ENCODE data around the gene FBXL17. TPM values are rescaled to one million over a fixed set of nuclear protein-coding genes. Genes with fewer than 3 reads are reported as not detected.

The FBXL17 gene
- total and polyA plus RNA-seq, 2 of the 4 experiments (the other 2 are of a cell fraction): 3.9 to 8.1 TPM

GRCh38 chr5:108303611-108304010 is 78.3 kb downstream of the FBXL17 start:
- CTCF ChIA-PET: no interaction called here
- no peaks in the 10 kb centered on the region for H3K4me1 ChIP-seq (ENCODE audit: control insufficient read depth, insufficient read depth, low read length)
- H3K79me1 ChIP-seq (ENCODE audit: low read depth in 1 of 2, low read length in 2 of 2): no peaks in the 10 kb centered on the region
- POLR2A ChIA-PET (ENCODE audit: unreplicated experiment): no interaction called here
- H3K18ac ChIP-seq (ENCODE audit: low read depth, low read length): no peak overlapping the region
- no peaks in the 10 kb centered on the region for H4K20me1 ChIP-seq (ENCODE audit: insufficient read depth, low read length)
- H2AFZ ChIP-seq (replicated peaks; ENCODE audit: low read length, poor library complexity): no peak overlapping the region
- ATAC-seq (ENCODE audit: low read depth) (0 out of 2 replicates have a peak, but pooled peaks have one; percentile 46), DNase-seq (peak; percentile 36)
- no peak overlapping the region for H3K23ac ChIP-seq (ENCODE audit: low read depth, low read length)
- no TSS peak for BruUV-seq (replicated peaks)
- no peak overlapping the region for H3K4me3 ChIP-seq (ENCODE audit: insufficient read depth, low read depth, low read length)
- H3K9me1 ChIP-seq (ENCODE audit: insufficient read depth, low read length): no peaks in the 10 kb centered on the region
- H3K27me3 ChIP-seq (ENCODE audit: control insufficient read depth, insufficient read depth, low read length): no peaks in the 10 kb centered on the region
- no peak overlapping the region for H2AK9ac ChIP-seq (replicated peaks; ENCODE audit: low read depth, low read length, poor library complexity)
- H2BK5ac ChIP-seq (ENCODE audit: low read depth, low read length, poor library complexity, severe bottlenecking): no peak overlapping the region
- H4K91ac ChIP-seq (ENCODE audit: insufficient read depth, low read depth, low read length): no peak overlapping the region
- H3K4me2 ChIP-seq (ENCODE audit: low read depth, low read length): no peak overlapping the region
- no peak overlapping the region for H3K27ac ChIP-seq (ENCODE audit: insufficient read depth, low read length)
- H4K8ac ChIP-seq (ENCODE audit: low read depth in 2 of 2, low read length in 2 of 2): no peak overlapping the region
- intact Hi-C loops (cut with micrococcal nuclease) (loop anchor here (5.0 kb wide), 1 partner anchor 36 kb away; no protein-coding TSS in a partner anchor), dilution Hi-C loops (cut with HindIII; ENCODE audit: low sequenced_read_pairs, unreplicated experiment) (no loop called here), in situ Hi-C loops (cut with MboI; ENCODE audit: low sequenced_read_pairs) (no loop called here)
- no peak overlapping the region for H3K14ac ChIP-seq (replicated peaks; ENCODE audit: low read depth, low read length)
- H2BK20ac ChIP-seq (ENCODE audit: low read depth, low read length): no peak overlapping the region
- no peak overlapping the region for H3K9ac ChIP-seq (ENCODE audit: low read depth, low read length)
- no peaks in the 10 kb centered on the region for H3K36me3 ChIP-seq (ENCODE audit: control insufficient read depth, insufficient read depth, low read length)
- H3K4ac ChIP-seq (ENCODE audit: low read depth, low read length): no peak overlapping the region
- TF ChIP-seq MAZ (IDR thresholded peaks at IDR 0.05; ENCODE audit: borderline replicate concordance, low read depth, low read length): no peak
- no peak for TF ChIP-seq ELK1 (IDR thresholded peaks at IDR 0.05; ENCODE audit: borderline replicate concordance, low read depth, low read length)
- no peak for TF ChIP-seq RFX5 (IDR thresholded peaks at IDR 0.05; ENCODE audit: low read depth, low read length)
- no peak for TF ChIP-seq BHLHE40 (IDR thresholded peaks at IDR 0.05; ENCODE audit: low read depth, low read length)
- TF ChIP-seq RAD21 (IDR thresholded peaks at IDR 0.05; ENCODE audit: low read length): no peak
- TF ChIP-seq RCOR1 (IDR thresholded peaks at IDR 0.05; ENCODE audit: insufficient replicate concordance, low read length): no peak
- TF ChIP-seq MXI1 (IDR thresholded peaks at IDR 0.05; ENCODE audit: borderline replicate concordance, low read depth, low read length): no peak
- no peak for TF ChIP-seq USF2 (IDR thresholded peaks at IDR 0.05; ENCODE audit: low read depth, low read length)
- no peak for TF ChIP-seq CEBPB (IDR thresholded peaks at IDR 0.05; ENCODE audit: low read depth, low read length)
- no peak for TF ChIP-seq CHD1 (IDR thresholded peaks at IDR 0.05; ENCODE audit: low read depth, low read length)
- no peak for TF ChIP-seq FOS (IDR thresholded peaks at IDR 0.05; ENCODE audit: low read depth, low read length)
- WGBS, 2 experiments (ENCODE audit: extremely low coverage in 2 of 2, insufficient read length in 1 of 2): no CpG with 5 or more reads among the region's 2 CpGs
- H3K9me3 ChIP-seq (ENCODE audit: control insufficient read depth, insufficient read depth, low read length): no peaks in the 10 kb centered on the region
- H2AK5ac ChIP-seq (ENCODE audit: low read depth, low read length): no peak overlapping the region
- H4K5ac ChIP-seq (ENCODE audit: low read depth, low read length): no peak overlapping the region
- no peak overlapping the region for H2BK120ac ChIP-seq (ENCODE audit: low read depth, low read length)
- H3K56ac ChIP-seq (ENCODE audit: extremely low read depth, insufficient read depth, low read length): no peak overlapping the region
- H2BK15ac ChIP-seq (ENCODE audit: low read depth, low read length): no peak overlapping the region

Data from IMR-90 (cell line).